Trophoblast cell (in vitro differentiated cells and primary cell): ENCODE measurements around the gene TWIST1.

ENCODE experiments used
- DNase-seq, 2 donors: peaks; one replicate each; pipeline ENCODE4 v3.0.0-alpha.2; 2016
- H2AFZ ChIP-seq: 2 replicates; pipeline ENCODE4 v1.6.1; 2013; ENCODE audit warnings: low read length, moderate library complexity, mild to moderate bottlenecking; ENCODE audit not compliant: insufficient read depth, poor library complexity
- H2AK5ac ChIP-seq: 2 replicates; pipeline ENCODE4 v1.6.1; 2013; ENCODE audit warnings: mild to moderate bottlenecking, low read length
- H2BK120ac ChIP-seq: 2 replicates; pipeline ENCODE4 v1.6.1; 2013; ENCODE audit warnings: low read length, mild to moderate bottlenecking, moderate library complexity; ENCODE audit not compliant: insufficient read depth, poor library complexity
- H2BK12ac ChIP-seq: 2 replicates; pipeline ENCODE4 v1.6.1; 2013; ENCODE audit warnings: mild to moderate bottlenecking, low read length, moderate library complexity
- H2BK5ac ChIP-seq: 2 replicates; pipeline ENCODE4 v1.6.1; 2013; ENCODE audit warnings: low read length, low read depth, moderate library complexity, mild to moderate bottlenecking; ENCODE audit not compliant: poor library complexity
- H3K14ac ChIP-seq: 2 replicates; pipeline ENCODE4 v1.6.1; 2013; ENCODE audit warnings: mild to moderate bottlenecking, low read length
- H3K18ac ChIP-seq: 2 replicates; pipeline ENCODE4 v1.6.1; 2013; ENCODE audit warnings: mild to moderate bottlenecking, low read length
- H3K23ac ChIP-seq: 2 replicates; pipeline ENCODE4 v1.6.1; 2013; ENCODE audit warnings: low read length
- H3K27ac ChIP-seq: 2 replicates; pipeline ENCODE4 v1.5.1; 2013; ENCODE audit warnings: low read depth, mild to moderate bottlenecking, inconsistent platforms, low read length, moderate library complexity
- H3K27me3 ChIP-seq: 2 replicates; pipeline ENCODE4 v1.6.1; 2013; ENCODE audit warnings: inconsistent platforms, mild to moderate bottlenecking, low read length, moderate library complexity; ENCODE audit not compliant: insufficient read depth
- H3K36me3 ChIP-seq, 2 experiments: 1 replicate in 1 of 2; 2 replicates in 1 of 2; pipeline ENCODE4 v1.6.1; 2013; ENCODE audit warnings: low read length in 2 of 2, mild to moderate bottlenecking in 2 of 2, moderate library complexity in 1 of 2; ENCODE audit not compliant: insufficient read depth in 2 of 2, control insufficient read depth in 1 of 2
- H3K4ac ChIP-seq: 2 replicates; pipeline ENCODE4 v1.6.1; 2013; ENCODE audit warnings: low read depth, mild to moderate bottlenecking, low read length, moderate library complexity
- H3K4me1 ChIP-seq, 2 experiments: 1 replicate in 1 of 2; 2 replicates in 1 of 2; pipeline ENCODE4 v1.6.1; 2013; ENCODE audit warnings: low read length in 2 of 2, mild to moderate bottlenecking in 2 of 2, moderate library complexity in 1 of 2; ENCODE audit not compliant: insufficient read depth in 2 of 2, control insufficient read depth in 1 of 2
- H3K4me2 ChIP-seq: 2 replicates; pipeline ENCODE4 v1.6.1; 2013; ENCODE audit warnings: inconsistent platforms, mild to moderate bottlenecking, low read length, moderate library complexity
- H3K4me3 ChIP-seq: 2 replicates; pipeline ENCODE4 v1.5.1; 2013; ENCODE audit warnings: mild to moderate bottlenecking, low read depth, low read length, inconsistent platforms
- H3K79me1 ChIP-seq: one replicate; pipeline ENCODE4 v1.6.1; 2013; ENCODE audit warnings: low read length
- H3K79me2 ChIP-seq: 2 replicates; pipeline ENCODE4 v1.6.1; 2013; ENCODE audit warnings: low read length, mild to moderate bottlenecking; ENCODE audit not compliant: control insufficient read depth, insufficient read depth, poor library complexity
- H3K9ac ChIP-seq: 2 replicates; pipeline ENCODE4 v1.6.1; 2013; ENCODE audit warnings: mild to moderate bottlenecking, low read length
- H3K9me3 ChIP-seq: 2 replicates; pipeline ENCODE4 v1.6.1; 2013; ENCODE audit warnings: low read depth, mild to moderate bottlenecking, control low read depth, inconsistent platforms, low read length; ENCODE audit not compliant: insufficient read depth
- H4K12ac ChIP-seq: 2 replicates; pipeline ENCODE4 v1.6.1; 2013; ENCODE audit warnings: low read depth, mild to moderate bottlenecking, low read length, moderate library complexity
- H4K8ac ChIP-seq: 2 replicates; pipeline ENCODE4 v1.6.1; 2013; ENCODE audit warnings: low read depth, mild to moderate bottlenecking, low read length, moderate library complexity
- H4K91ac ChIP-seq: one replicate; pipeline ENCODE4 v1.6.1; 2013; ENCODE audit warnings: low read depth, mild to moderate bottlenecking, low read length, moderate library complexity
- WGBS: extraction: QIAGEN DNeasy Blood & Tissue Kit; methylation state at CpG from one replicate; pipeline ENCODE4 v1.1.7; 2013; ENCODE audit warnings: missing lambda C conversion rate; ENCODE audit not compliant: insufficient read length, insufficient coverage; ENCODE audit errors: extremely low coverage; 5-methylcytosine and 5-hydroxymethylcytosine counted together

The TWIST1 gene

DNA sequence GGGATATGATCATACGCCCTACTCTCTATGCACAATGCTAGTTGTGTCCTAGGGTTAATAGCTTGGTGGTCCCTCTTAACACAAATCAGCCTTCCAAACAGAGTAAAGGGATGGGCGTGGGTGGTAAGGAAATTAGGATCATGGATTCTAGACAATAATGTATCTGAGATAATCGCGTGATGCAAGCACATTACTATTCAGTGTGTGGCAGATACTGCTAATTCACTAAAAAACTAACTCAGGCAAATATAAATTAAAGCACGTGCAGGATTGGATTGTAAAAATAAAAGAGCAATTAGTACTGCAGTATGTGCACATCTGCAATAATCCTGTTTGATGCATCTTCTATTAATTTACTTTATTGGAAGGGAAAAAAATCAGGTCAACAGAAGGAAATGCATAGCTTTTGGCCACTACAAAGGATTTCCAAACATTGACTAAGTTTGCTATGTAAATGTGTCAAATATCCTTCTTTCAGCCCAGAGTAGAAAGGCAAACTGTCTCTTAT, 22.0 kb downstream of the TWIST1 start:
- H4K8ac ChIP-seq: no peak overlapping the region
- H3K4me2 ChIP-seq: no peak overlapping the region
- H4K91ac ChIP-seq: no peak overlapping the region
- no peaks in the 10 kb centered on the region for H3K79me2 ChIP-seq
- H3K79me1 ChIP-seq: no peaks in the 10 kb centered on the region
- H2BK5ac ChIP-seq: no peak overlapping the region
- no peak overlapping the region for H3K9ac ChIP-seq
- no peak overlapping the region for H3K18ac ChIP-seq
- H3K4me3 ChIP-seq: no peak overlapping the region
- no peak overlapping the region for H2BK120ac ChIP-seq
- H3K14ac ChIP-seq: no peak overlapping the region
- H3K4me1 ChIP-seq: no peaks in the 10 kb centered on the region
- no CpG with 5 or more reads among the region's 5 CpGs for WGBS
- no peak overlapping the region for H3K23ac ChIP-seq
- H4K12ac ChIP-seq: no peak overlapping the region
- no peaks in the 10 kb centered on the region for H3K9me3 ChIP-seq
- no peak overlapping the region for H2BK12ac ChIP-seq
- H2AFZ ChIP-seq: no peak overlapping the region
- no peak overlapping the region for H2AK5ac ChIP-seq
- no peak overlapping the region for H3K27ac ChIP-seq
- no peak overlapping the region for H3K4ac ChIP-seq
- DNase-seq: no peak
- no peaks in the 10 kb centered on the region for H3K36me3 ChIP-seq
- no peaks in the 10 kb centered on the region for H3K27me3 ChIP-seq

DNA sequence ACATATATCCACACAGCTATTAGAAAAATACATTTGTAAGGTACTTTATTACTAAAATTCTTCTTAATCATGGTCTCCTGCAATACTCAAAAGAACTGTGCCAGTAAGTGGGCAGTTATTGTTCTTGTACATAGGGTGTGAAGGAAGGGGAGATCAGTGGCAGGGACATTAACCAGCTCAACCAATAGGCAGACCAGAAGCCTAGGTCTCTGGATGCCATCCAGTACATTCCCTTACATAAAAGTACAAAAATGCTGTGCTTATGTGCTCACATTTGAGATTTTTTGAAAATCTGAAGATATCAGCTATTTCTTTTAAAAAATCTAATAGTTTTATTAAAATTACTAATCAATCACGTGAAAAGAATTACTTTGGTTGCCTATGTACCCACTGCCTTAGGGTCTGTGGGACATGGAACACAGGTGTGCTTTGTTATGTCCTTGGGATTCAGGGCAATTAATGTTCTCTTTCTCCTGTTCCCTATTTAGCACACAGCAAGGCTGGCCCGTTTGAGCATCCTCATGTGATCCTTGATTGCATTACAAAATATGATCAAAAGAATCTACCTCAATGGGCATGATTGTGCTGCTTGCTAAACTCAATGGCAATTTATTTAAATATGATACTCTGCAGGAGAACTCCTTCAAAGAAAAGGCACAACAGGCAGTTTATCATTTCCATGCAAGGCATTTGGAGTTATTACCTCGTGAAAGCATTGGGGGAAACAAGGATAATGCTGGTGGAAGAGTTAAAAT, 22.7 kb downstream of the TWIST1 start:
- Histone ChIP-seq H3K9ac (no peak overlapping the region), H2AK5ac (no peak overlapping the region), H3K27ac (no peak overlapping the region), H4K12ac (no peak overlapping the region), H3K23ac (no peak overlapping the region), H3K4me3 (no peak overlapping the region), H3K4me2 (no peak overlapping the region), H2BK5ac (no peak overlapping the region), H3K14ac (no peak overlapping the region), H2BK120ac (no peak overlapping the region), H2BK12ac (no peak overlapping the region), H3K36me3 (no peaks in the 10 kb centered on the region), H4K8ac (no peak overlapping the region), H3K4me1 (no peaks in the 10 kb centered on the region), H3K9me3 (no peaks in the 10 kb centered on the region), H3K27me3 (no peaks in the 10 kb centered on the region), H3K18ac (no peak overlapping the region), H3K79me2 (no peaks in the 10 kb centered on the region), H4K91ac (no peak overlapping the region), H3K79me1 (no peaks in the 10 kb centered on the region), H3K4ac (no peak overlapping the region), H2AFZ (no peak overlapping the region)
- WGBS: no CpG with 5 or more reads among the region's 3 CpGs
- DNase-seq: no peak

- Histone ChIP-seq H3K4me1 (no peaks in the 10 kb centered on the region), H2AFZ (no peak overlapping the region), H3K9ac (no peak overlapping the region), H3K27ac (no peak overlapping the region), H4K8ac (no peak overlapping the region), H2AK5ac (no peak overlapping the region), H3K36me3 (no peaks in the 10 kb centered on the region), H2BK12ac (no peak overlapping the region), H3K4ac (no peak overlapping the region), H3K4me2 (no peak overlapping the region), H3K18ac (no peak overlapping the region), H3K23ac (no peak overlapping the region), H4K91ac (no peak overlapping the region), H3K79me2 (no peaks in the 10 kb centered on the region), H3K14ac (no peak overlapping the region), H3K4me3 (no peak overlapping the region), H2BK120ac (no peak overlapping the region), H3K9me3 (no peaks in the 10 kb centered on the region), H4K12ac (no peak overlapping the region), H3K27me3 (no peaks in the 10 kb centered on the region), H2BK5ac (no peak overlapping the region), H3K79me1 (no peaks in the 10 kb centered on the region)
- DNase-seq: no peak
- no CpG with 5 or more reads among the region's 1 CpG for WGBS
Measured at GRCh38 chr7:19094138-19094537, 23.3 kb downstream of the TWIST1 start.

DNA sequence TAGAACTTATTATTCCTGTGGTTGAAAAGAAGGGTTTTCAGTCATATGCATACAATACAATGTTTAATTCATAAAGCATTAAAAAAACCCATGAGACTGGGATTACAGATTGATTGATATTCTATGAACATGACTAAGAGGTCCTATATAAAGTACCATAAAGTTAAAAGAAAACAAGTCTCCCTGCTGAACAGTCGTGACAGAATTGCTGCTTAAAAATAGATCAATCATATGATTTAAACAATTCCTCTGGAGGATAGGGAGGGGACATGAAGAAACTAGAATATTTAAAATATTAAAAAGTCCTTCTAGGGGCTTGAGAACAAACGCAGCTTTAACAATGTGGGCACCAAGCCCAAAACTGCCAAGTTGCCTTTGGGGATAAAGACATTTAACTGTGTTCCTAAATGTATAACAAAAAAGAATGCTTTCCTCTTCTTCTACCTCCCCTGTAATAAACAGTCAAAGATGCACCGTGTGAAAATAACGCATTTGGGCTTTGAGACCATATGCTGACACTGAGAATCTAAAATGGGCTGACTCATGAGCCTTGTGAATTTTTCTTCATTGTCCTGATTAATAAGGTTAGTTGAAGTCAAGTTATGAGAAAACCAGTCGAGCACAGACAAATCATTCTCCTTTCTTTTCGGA, 25.8 kb downstream of the TWIST1 start:
- no peak overlapping the region for H3K18ac ChIP-seq
- H3K4me1 ChIP-seq: no peaks in the 10 kb centered on the region
- H3K4me3 ChIP-seq: no peak overlapping the region
- peaks cover 0 to 3% of the 10 kb centered on the region in 2 experiments for H3K36me3 ChIP-seq
- no peak overlapping the region for H2BK12ac ChIP-seq
- no CpG with 5 or more reads among the region's 6 CpGs for WGBS
- H3K4me2 ChIP-seq: no peak overlapping the region
- DNase-seq: no peak
- no peak overlapping the region for H3K4ac ChIP-seq
- no peaks in the 10 kb centered on the region for H3K27me3 ChIP-seq
- no peak overlapping the region for H4K8ac ChIP-seq
- H2AFZ ChIP-seq: no peak overlapping the region
- H3K79me1 ChIP-seq: no peaks in the 10 kb centered on the region
- no peak overlapping the region for H3K9ac ChIP-seq
- H4K12ac ChIP-seq: no peak overlapping the region
- no peak overlapping the region for H2BK5ac ChIP-seq
- H3K23ac ChIP-seq: no peak overlapping the region
- no peak overlapping the region for H2BK120ac ChIP-seq
- no peaks in the 10 kb centered on the region for H3K9me3 ChIP-seq
- no peaks in the 10 kb centered on the region for H3K79me2 ChIP-seq
- no peak overlapping the region for H3K27ac ChIP-seq
- H4K91ac ChIP-seq: no peak overlapping the region
- H2AK5ac ChIP-seq: no peak overlapping the region
- H3K14ac ChIP-seq: no peak overlapping the region
